NCI-H1436 (cell line): ENCODE measurements around the gene STX19.
"Not testable (repeated sequence)": the region's sequence is repeated elsewhere in the genome, so short reads cannot be mapped to it uniquely, and the experiment has no call there.

Experiments used
- DNase-seq: peaks from one replicate; lab custom pipeline; 2025; lab: John Stamatoyannopoulos, UW

Gene STX19

GRCh38 chr3:94028093-94028837, at the start of gene STX19:
Gene STX19 (minus strand): TSS chr3:94028597. CDS start chr3:94015269, 13,328 bp downstream.
- peak; percentile 46 for DNase-seq

GRCh38 chr3:94076055-94076454, 47.7 kb upstream of the STX19 start:
- DNase-seq: no peak

DNA sequence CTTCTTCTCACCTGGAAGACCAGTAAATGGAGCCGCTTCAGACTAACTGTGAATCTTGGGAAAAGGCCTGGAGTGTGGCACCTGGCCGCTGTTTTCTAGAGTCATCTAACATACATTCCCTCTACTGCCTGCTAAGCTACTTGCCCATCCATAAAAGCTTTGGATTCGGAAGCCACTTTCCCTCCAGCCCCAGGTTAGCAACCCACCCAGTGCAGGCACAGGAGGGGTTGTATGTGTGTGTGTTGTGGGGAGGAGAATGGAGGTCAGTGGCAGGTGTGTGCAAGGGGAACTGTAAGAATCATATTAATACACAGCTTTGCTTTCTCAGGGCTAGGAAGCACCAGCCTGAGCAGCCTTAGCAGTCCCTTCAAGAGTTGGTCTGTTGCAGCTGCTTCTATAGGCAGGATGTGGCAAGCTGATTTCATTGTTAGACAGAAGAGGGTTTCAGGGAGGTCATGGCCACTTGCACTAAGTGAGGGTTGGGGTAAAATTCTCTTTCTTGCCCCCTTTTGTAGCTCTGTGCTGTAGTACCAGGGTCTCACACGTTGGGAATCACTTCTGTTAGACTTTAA, 43.4 kb upstream of the STX19 start:
- DNase-seq: no peak

DNA sequence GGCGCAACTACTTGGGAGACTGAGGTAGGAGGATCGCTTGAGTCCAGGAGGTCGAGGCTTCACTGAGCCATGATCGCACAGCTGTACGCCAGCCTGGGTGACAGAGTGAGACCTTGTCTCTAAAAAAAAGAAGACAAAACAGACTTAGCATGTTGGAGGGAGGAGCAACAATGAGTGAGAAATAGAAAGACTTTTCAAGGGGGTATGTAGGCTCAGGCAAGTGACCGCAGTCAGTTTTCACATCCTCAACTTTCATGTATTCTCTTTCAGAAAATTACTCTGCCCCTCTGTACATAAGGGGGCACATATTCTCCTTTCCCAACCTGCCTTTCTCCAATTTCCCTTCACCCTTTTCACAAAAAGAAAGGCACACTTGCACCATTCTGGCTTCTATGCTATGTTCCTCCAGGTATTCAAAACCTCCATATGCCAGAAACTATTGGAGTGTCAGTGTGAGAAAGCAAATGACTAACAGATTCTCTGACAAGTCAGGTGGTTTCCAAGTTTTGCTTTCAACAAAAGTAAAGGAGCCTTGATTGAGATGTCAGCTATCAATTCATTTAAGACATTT, 42.0 kb upstream of the STX19 start:
- DNase-seq: no peak

- no peak for DNase-seq
Observed at GRCh38 chr3:94069194-94069813, 40.9 kb upstream of the STX19 start.

GRCh38 chr3:94066506-94067500, 38.4 kb upstream of the STX19 start:
- DNase-seq: no peak

GRCh38 chr3:94065819-94066480, 37.6 kb upstream of the STX19 start:
- DNase-seq: no peak

DNA sequence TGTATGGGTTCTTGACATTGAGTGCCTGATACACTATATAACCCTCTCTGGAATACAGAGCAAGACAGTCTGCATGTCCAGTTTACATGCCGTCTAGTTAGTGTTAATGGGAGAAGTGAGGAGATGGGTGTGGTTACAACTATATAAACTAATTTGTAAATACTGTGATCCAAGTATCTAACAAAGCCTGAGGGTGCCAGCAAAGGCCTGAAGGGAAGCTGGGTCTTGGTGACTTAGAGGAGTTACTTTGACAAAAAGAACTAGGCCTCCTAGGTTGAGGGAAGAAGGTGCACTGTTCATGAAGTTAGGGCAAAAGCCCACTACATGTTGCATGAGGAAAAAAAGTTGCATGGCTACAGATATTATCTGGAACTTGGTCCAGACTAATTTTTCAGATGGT, 36.7 kb upstream of the STX19 start:
- no peak for DNase-seq

DNA sequence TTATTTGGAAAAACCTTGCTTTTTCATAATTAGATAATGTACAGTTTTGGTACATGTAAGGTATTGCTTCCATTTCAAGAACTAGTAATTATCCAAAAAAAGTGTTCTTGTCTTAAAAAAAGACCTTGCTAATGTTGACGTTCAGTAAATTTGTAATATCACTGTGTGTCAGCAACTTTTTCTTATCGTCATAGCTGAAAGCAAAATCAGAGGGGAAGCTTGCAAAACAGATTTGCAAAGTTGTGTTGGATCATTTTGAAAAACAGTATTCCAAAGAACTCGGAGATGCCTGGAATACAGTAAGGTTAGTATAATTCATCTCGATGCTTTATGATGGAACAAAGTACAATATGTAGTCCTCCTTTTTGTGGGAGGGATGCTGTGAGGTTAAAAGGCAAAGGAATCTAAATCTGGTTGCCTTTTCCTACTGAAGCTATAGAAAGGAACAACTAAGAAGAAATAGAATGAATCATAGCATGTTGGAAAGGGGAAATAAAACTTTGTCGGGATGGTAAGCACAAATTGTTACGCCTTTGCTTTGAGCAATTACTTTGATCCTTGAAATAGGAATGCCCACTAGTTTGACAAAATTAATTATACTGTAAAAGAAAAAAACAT, 36.0 kb upstream of the STX19 start:
- no peak for DNase-seq

DNA sequence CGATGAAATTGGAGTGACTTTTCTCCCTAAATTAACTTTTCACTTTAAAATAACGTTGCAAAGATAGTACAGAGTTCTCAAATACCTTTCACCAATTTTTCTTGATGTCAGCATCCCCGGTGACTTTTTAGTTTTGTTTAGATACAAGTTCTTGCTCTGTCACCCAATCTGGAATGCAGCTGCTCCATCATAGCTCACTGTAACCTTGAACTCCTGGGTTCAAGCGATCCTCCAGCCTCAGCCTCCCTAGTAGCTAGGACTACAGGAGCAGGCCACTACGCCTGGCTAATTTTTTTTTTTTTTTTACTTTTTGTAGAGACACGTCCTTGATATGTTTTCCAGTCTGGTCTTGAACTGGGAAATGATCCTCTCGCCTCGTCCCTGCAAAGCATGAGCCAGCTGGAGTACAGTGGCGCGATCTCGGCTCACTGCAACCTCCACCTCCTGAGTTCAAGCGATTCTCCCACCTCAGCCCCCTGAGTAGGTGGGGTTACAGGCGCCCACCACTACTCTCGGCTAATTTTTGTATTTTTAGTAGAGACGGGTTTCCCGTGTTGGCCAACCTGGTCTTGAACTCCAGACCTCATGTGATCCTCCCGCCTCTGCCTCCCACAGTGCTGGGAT, 35.2 kb upstream of the STX19 start:
- DNase-seq: no peak

- DNase-seq: peak; percentile 99
Observed at GRCh38 chr3:94062513-94063404, 34.4 kb upstream of the STX19 start, which contains the start of the genes DHFR2 and NSUN3. Gene DHFR2 (minus strand): TSS chr3:94062916. CDS start chr3:94061511, 1,405 bp downstream. Gene NSUN3 (plus strand): TSS chr3:94063061. CDS start chr3:94063127, 66 bp downstream.

DNA sequence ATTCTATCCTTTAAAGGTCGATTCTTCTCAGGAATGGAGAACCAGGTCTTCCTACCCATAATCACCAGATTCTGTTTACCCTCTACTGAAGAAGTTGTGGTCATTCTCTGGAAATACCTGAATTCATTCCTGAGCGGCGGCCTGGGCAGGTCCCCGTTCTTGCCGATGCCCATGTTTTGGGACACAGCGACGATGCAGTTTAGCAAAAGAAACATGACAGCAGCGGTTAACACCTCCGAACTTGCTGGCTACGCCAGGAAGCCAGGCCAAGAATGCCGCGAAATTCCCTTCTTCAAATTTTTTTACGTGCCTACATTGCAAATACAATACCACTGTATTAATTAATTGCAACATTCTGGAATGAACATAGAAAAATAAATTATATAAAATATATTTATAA, 32.9 kb upstream of the STX19 start:
- no peak for DNase-seq

- no peak for DNase-seq
Observed at GRCh38 chr3:94050546-94050945, 22.1 kb upstream of the STX19 start.

DNA sequence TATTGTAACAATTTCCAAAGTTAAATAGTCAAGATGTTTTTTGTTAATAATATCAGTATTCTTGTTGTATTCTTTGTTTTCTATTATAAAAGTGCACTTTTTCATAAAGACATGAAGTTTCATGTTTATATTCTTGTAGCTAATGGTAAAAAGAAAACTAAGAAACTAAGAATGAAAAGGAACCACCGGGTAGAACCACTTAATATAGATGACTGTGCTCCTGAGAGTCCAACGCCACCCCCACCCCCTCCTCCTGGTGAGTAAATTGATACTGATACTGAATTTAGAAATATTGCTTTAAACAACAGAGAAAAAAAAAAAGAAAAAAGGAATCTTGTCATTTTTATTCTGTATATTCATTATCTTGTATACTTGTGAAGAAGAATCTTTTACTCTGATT, 20.9 kb upstream of the STX19 start:
- no peak for DNase-seq

DNA sequence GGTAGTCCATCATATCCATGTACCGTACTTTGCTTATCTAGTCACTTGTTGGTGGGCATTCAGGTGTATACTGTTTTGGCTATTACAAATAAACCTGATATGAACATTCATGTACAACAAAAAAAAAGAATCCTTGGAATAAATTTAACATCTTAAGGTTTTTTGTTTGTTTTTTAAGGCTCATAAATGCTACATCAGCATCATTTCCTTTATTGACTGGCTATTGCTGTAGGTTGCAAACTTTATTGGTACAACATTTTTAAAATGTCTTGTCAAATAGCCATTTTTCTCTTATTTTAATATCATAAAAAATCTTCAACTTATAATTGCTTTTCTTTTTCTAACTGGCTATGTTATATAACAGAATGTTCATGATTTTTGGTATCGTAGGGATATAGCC, 18.1 kb upstream of the STX19 start:
- DNase-seq: no peak

- not testable (repeated sequence) for DNase-seq
Observed at GRCh38 chr3:94044100-94044936, 15.9 kb upstream of the STX19 start.

- no peak for DNase-seq
Observed at GRCh38 chr3:94043285-94043684, 14.9 kb upstream of the STX19 start.

DNA sequence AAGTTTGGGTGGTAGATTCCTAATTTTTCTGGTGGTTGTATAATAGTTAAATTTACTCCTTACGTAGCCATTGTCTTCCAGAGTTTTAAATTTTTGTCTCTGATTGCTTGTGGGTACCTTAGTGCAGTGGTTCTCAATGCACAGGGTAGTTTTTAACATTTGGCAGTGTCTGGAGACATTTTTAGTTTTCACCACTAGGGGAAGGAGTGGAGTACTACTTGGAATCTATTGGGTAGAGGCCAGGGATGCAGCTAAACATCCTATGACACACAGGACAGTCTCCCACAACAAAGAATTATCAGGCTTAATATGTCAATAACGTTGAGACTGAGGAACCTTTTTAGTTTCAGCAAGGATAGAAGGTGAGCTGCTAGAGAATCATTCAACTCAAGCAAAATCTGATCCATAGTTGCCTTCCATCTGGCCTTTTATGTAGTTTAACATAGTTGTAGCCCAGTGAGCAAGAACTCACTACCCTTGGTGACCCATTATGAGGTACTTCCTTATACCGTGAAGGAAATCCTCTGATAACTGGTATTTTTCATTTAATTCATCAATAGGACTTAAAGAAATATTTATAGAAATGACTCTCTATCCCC, 8.6 kb upstream of the STX19 start:
- DNase-seq: no peak
